Endothelial cell of umbilical vein (primary cell): ENCODE measurements around the gene LAMP5. TPM values are rescaled to one million over a fixed set of nuclear protein-coding genes. Genes with fewer than 3 reads are reported as not detected.

Experiments used
- BruUV-seq: library from RNA; stranded (reverse); fragments of 400-500 nt; replicated peaks from 2 replicates; lab custom pipeline; 2021; lab: Mats Ljungman, UMichigan
- CTCF ChIA-PET: fragments of 300-600, 350-600 bp; sonication (Branson Sonifier 250); formaldehyde crosslinking; loops from one replicate; lab custom pipeline; 2021; ENCODE audit warnings: antibody characterized with exemption, inconsistent platforms; lab: Charles Lee
- POLR2A ChIA-PET: fragments of 300-600, 350-600 bp; sonication (Branson Sonifier 250); formaldehyde crosslinking; loops from one replicate; lab custom pipeline; 2021; ENCODE audit warnings: antibody characterized with exemption, inconsistent platforms; lab: Charles Lee
- DNase-seq: peaks from one replicate; pipeline ENCODE4 v3.0.0-alpha.2; 2011; ENCODE audit warnings: low read depth, low spot score
- FAIRE-seq: peaks from 2 replicates; lab custom pipeline; 2011; peaks lifted over from hg19 to GRCh38; lab: Jason Lieb, UNC
- H2AFZ ChIP-seq: 2 replicates; pipeline ENCODE4 v1.6.0; 2012; ENCODE audit warnings: low read depth, low read length, control low read depth, inconsistent platforms
- H3K27ac ChIP-seq: 2 replicates; pipeline ENCODE4 v1.5.1; 2011; ENCODE audit warnings: low read depth, mild to moderate bottlenecking, control low read depth, low read length, moderate library complexity; ENCODE audit not compliant: insufficient read depth
- H3K27me3 ChIP-seq, 2 experiments: 2 replicates each; pipeline versions ENCODE4 v1.6.0 to v1.6.1; 2011; ENCODE audit warnings: low read length in 2 of 2, mixed read lengths in 1 of 2; ENCODE audit not compliant: control insufficient read depth in 2 of 2, insufficient read depth in 2 of 2
- H3K36me3 ChIP-seq, 2 experiments: 2 replicates in 1 of 2; 3 replicates in 1 of 2; pipeline ENCODE4 v1.5.1; 2011; ENCODE audit warnings: low read length in 2 of 2, mild to moderate bottlenecking in 1 of 2, moderate library complexity in 1 of 2; ENCODE audit not compliant: control insufficient read depth in 2 of 2, insufficient read depth in 2 of 2; ENCODE audit errors: extremely low read depth in 1 of 2
- H3K4me1 ChIP-seq: 3 replicates; pipeline ENCODE4 v1.5.1; 2011; ENCODE audit warnings: mild to moderate bottlenecking, low read length; ENCODE audit not compliant: control insufficient read depth, insufficient read depth; ENCODE audit errors: extremely low read depth
- H3K4me2 ChIP-seq: 2 replicates; pipeline ENCODE4 v1.6.1; 2011; ENCODE audit warnings: low read length, control low read depth, mixed read lengths; ENCODE audit not compliant: insufficient read depth
- H3K4me3 ChIP-seq, 3 experiments: fragments of 200-600 bp in 1 of 3; sonication (generic), shearing (Covaris generic) in 1 of 3; replicated peaks in 1 of 3; 2 replicates each; pipeline ENCODE4 v1.5.1; 2011 to 2016; ENCODE audit warnings: control low read depth in 3 of 3, low read length in 3 of 3, mild to moderate bottlenecking in 2 of 3, inconsistent platforms in 1 of 3, low read depth in 1 of 3, moderate library complexity in 1 of 3; ENCODE audit not compliant: insufficient read depth in 1 of 3
- H3K79me2 ChIP-seq: 2 replicates; pipeline ENCODE4 v1.6.0; 2012; ENCODE audit warnings: low read length, inconsistent platforms; ENCODE audit not compliant: control insufficient read depth, insufficient read depth
- H3K9ac ChIP-seq: replicated peaks from 2 replicates; pipeline ENCODE3; 2011; ENCODE audit warnings: low read length, control low read depth; ENCODE audit not compliant: insufficient read depth; ENCODE audit errors: extremely low read depth
- H3K9me1 ChIP-seq: replicated peaks from 3 replicates; pipeline ENCODE4 v1.6.0; 2011; ENCODE audit warnings: mild to moderate bottlenecking, low read length; ENCODE audit not compliant: control insufficient read depth, insufficient read depth; ENCODE audit errors: extremely low read depth
- H3K9me3 ChIP-seq: replicated peaks from 2 replicates; pipeline ENCODE4 v1.5.1; 2012; ENCODE audit warnings: low read length, inconsistent platforms; ENCODE audit not compliant: control insufficient read depth, insufficient read depth
- H4K20me1 ChIP-seq: replicated peaks from 2 replicates; pipeline ENCODE3; 2011; ENCODE audit warnings: mild to moderate bottlenecking, low read length; ENCODE audit not compliant: control insufficient read depth, insufficient read depth; ENCODE audit errors: extremely low read depth
- EZH2 ChIP-seq: IDR thresholded peaks from 2 replicates; pipeline ENCODE4 v1.6.1; 2012; ENCODE audit warnings: borderline replicate concordance, low read depth, mild to moderate bottlenecking, moderate library complexity, low read length, inconsistent platforms; ENCODE audit not compliant: severe bottlenecking
- GATA2 ChIP-seq: IDR thresholded peaks from 2 replicates; pipeline ENCODE4 v1.7.0; 2011; ENCODE audit warnings: low read depth, mild to moderate bottlenecking, moderate library complexity, mixed read lengths, low read length; ENCODE audit not compliant: insufficient read length, insufficient read depth
- dilution Hi-C: fragments of 300-500 bp; cut with MboI; formaldehyde crosslinking; loops from one replicate; pipeline ENCODE4 v1.15.0; 2019; ENCODE audit warnings: low sequenced_read_pairs; ENCODE audit not compliant: extremely low pct_ligation_motif_present
- intact Hi-C: fragments of 100-400 bp; cut with micrococcal nuclease; formaldehyde crosslinking; loops from one replicate; pipeline ENCODE4 v1.10.0; 2022
- polyA plus RNA-seq, 4 experiments: library from polyadenylated mRNA; depleted of rRNA in 3 of 4; stranded (reverse) in 3 of 4; unstranded in 1 of 4; fragments of >200 nt; gene quantifications; 2 replicates each; pipeline versions ENCODE4 v1.2.1 to v1.2.3, GENCODE V29; 2011 to 2012; ENCODE audit warnings: missing spikeins in 1 of 4
- total RNA-seq: library from RNA; stranded (reverse); gene quantifications from 2 replicates; pipeline ENCODE4 v1.2.3, GENCODE V29; 2021
- TF ChIP-seq, protein P1 (sequence below), 2 donors: IDR thresholded peaks; 1 replicate in 1 of 2; 2 replicates in 1 of 2; pipeline ENCODE4 v1.5.1; 2011; ENCODE audit warnings: low read length in 2 of 2, mild to moderate bottlenecking in 2 of 2, moderate library complexity in 2 of 2, control low read depth in 1 of 2, inconsistent platforms in 1 of 2, low read depth in 1 of 2; ENCODE audit not compliant: insufficient read depth in 1 of 2; ENCODE audit errors: extremely low read depth in 1 of 2

Gene LAMP5
- total and polyA plus RNA-seq, 2 donors (not counting 3 experiments of a cell fraction or from before 2014, with no cell fraction given) = not detected

DNA sequence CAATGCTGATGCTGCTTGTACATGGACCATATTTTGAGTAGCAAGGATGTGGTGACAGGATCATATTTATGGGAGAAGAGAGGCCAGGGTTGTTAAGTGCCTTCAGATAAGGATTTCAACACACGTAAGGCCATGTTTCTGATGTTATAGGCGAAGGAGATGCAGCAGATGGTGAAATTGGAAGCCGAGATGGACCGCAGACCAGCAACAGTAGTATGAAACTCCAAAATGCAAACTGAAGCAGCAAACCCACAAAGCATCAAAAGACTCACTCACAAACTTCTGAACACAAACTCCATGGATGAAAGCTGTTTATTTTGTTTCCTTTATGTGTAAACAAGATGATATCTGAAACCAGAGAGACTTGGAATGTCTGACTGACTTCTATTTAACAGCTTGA lies 35.6 kb upstream of the LAMP5 start:
- no peaks in the 10 kb centered on the region for H4K20me1 ChIP-seq
- H3K27me3 ChIP-seq = no peaks in the 10 kb centered on the region
- DNase-seq (no peak), FAIRE-seq (no peak)
- no peaks in the 10 kb centered on the region for H3K4me1 ChIP-seq
- no peaks in the 10 kb centered on the region for H3K9me1 ChIP-seq
- intact Hi-C loops (no loop called here), dilution Hi-C loops (no loop called here)
- POLR2A ChIA-PET = no interaction called here
- CTCF ChIA-PET = no interaction called here
- H2AFZ ChIP-seq = no peak overlapping the region
- BruUV-seq = no TSS peak
- H3K27ac ChIP-seq = no peak overlapping the region
- TF ChIP-seq GATA2 = no peak
- no peak overlapping the region for H3K9ac ChIP-seq
- H3K36me3 ChIP-seq = no peaks in the 10 kb centered on the region
- H3K4me2 ChIP-seq = no peak overlapping the region
- no peaks in the 10 kb centered on the region for H3K9me3 ChIP-seq
- no peak overlapping the region for H3K4me3 ChIP-seq
- H3K79me2 ChIP-seq = no peaks in the 10 kb centered on the region

DNA sequence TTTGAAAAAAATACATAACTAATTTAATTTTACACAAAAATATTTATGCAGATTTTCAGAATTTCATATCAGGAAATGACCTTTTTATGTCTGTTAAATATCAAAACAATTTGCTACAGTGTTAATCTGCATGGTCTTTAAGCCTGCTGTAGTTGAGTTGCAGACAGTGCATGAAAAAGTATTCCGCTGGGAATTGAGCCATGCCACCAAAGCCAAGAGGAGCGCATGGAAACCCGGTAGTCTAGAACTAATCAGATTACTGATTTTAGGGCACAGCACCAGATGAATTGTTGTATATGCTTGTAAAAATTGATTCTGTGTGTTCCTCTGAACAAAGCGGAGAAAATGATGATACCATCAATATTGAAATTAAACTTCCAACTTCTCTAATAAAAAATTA lies 34.3 kb upstream of the LAMP5 start:
- Histone ChIP-seq H3K36me3 (no peaks in the 10 kb centered on the region), H3K4me3 (no peak overlapping the region), H3K9me1 (no peaks in the 10 kb centered on the region), H3K4me2 (no peak overlapping the region), H2AFZ (no peak overlapping the region), H4K20me1 (no peaks in the 10 kb centered on the region), H3K79me2 (no peaks in the 10 kb centered on the region), H3K4me1 (no peaks in the 10 kb centered on the region), H3K9me3 (no peaks in the 10 kb centered on the region), H3K9ac (no peak overlapping the region), H3K27ac (no peak overlapping the region), H3K27me3 (no peaks in the 10 kb centered on the region)
- intact Hi-C loops (no loop called here), dilution Hi-C loops (no loop called here)
- ChIA-PET POLR2A (no interaction called here), CTCF (no interaction called here)
- BruUV-seq = no TSS peak
- DNase-seq = no peak
- TF ChIP-seq EZH2 = no peak
- TF ChIP-seq, protein P1, sequence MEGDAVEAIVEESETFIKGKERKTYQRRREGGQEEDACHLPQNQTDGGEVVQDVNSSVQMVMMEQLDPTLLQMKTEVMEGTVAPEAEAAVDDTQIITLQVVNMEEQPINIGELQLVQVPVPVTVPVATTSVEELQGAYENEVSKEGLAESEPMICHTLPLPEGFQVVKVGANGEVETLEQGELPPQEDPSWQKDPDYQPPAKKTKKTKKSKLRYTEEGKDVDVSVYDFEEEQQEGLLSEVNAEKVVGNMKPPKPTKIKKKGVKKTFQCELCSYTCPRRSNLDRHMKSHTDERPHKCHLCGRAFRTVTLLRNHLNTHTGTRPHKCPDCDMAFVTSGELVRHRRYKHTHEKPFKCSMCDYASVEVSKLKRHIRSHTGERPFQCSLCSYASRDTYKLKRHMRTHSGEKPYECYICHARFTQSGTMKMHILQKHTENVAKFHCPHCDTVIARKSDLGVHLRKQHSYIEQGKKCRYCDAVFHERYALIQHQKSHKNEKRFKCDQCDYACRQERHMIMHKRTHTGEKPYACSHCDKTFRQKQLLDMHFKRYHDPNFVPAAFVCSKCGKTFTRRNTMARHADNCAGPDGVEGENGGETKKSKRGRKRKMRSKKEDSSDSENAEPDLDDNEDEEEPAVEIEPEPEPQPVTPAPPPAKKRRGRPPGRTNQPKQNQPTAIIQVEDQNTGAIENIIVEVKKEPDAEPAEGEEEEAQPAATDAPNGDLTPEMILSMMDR (IDR thresholded peaks at IDR 0.05; ENCODE audit: extremely low read depth in 1 of 2, insufficient read depth in 1 of 2, low read depth in 1 of 2, low read length in 2 of 2) = no peak
- no peak for FAIRE-seq
